ENCODE results near the gene POU4F1.
"Not testable (repeated sequence)": the region's sequence is repeated elsewhere in the genome, so short reads cannot be mapped to it uniquely, and the experiment has no call there.

POU4F1 gene, protein sequence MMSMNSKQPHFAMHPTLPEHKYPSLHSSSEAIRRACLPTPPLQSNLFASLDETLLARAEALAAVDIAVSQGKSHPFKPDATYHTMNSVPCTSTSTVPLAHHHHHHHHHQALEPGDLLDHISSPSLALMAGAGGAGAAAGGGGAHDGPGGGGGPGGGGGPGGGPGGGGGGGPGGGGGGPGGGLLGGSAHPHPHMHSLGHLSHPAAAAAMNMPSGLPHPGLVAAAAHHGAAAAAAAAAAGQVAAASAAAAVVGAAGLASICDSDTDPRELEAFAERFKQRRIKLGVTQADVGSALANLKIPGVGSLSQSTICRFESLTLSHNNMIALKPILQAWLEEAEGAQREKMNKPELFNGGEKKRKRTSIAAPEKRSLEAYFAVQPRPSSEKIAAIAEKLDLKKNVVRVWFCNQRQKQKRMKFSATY

DNA sequence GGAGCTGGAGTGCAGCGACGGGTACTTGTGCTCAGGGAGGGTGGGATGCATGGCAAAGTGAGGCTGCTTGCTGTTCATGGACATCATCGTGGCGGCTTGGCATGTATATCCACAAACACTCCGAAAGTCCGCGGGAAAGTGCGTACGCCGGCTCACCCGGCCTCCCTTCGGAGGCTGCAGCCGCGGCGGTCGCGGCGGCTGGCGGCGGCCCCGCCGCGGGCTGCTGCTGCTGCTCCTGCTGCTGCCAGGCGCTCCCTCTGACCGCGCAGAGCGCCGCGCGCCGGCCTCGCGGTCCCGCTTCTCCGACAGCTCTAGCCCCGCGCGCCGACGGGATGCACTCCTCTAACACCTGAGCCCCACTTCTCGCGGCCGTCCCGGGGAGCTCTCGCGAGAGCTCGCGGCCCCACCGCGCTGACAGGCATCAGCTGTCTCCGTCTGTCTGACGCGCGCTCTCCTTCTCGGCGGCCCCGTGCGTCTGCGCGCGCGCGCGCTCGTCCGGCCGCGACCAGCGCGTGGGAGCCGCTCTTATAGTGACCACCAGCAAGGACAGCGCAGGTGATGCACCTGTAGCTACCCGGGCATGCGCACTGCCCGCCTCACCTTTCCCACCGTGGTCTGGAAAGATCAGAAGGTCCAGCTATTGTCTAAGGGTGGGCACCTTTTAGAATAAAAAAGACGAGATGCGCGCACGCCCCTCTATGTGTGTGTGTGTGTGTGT, at the start of gene POU4F1:
Gene POU4F1 (minus strand): TSS at position 313 of the 718 bp plus-strand sequence. CDS start 226 bp downstream, at position 87.
- in situ Hi-C loops (cut with MboI; ENCODE audit: low sequenced_read_pairs) = no loop called here

DNA sequence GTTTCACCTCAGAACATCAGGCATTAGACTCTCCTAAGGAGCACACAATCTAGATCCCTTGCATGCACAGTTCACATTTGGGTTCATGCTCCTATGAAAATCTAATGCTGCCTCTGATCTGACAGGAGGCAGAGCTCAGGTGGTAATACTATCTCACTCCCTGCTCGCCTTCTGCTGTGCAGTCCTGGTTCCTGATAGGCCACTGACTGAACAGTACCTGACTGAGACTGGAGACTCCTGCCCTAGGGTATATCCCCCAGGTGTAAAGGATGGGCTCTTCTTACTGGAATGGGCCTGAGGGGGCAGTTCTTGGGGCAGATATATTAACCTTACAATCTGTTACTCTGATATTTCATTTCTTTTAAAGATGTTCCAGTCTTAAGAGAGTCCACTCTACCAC, 49.3 kb upstream of the POU4F1 start:
- in situ Hi-C loops (cut with MboI; ENCODE audit: low sequenced_read_pairs) = no loop called here

DNA sequence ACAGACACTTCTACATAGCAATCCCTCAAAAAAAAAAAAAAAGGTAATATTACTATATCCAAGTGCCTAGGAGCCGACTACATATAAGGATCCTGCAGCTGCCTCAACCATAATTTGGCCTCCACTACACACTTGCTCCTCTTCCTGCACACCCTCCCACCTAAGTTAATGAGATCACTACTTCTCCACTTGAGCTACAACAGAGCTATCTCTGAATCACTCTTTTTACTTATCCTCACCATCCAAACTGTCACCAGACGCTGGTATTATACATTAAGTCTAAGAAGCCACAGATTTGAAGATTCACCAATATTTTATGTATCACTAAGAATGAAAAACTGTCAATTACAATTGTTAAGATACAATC, 47.3 kb upstream of the POU4F1 start:
- in situ Hi-C loops (cut with MboI; ENCODE audit: low sequenced_read_pairs) = no loop called here

DNA sequence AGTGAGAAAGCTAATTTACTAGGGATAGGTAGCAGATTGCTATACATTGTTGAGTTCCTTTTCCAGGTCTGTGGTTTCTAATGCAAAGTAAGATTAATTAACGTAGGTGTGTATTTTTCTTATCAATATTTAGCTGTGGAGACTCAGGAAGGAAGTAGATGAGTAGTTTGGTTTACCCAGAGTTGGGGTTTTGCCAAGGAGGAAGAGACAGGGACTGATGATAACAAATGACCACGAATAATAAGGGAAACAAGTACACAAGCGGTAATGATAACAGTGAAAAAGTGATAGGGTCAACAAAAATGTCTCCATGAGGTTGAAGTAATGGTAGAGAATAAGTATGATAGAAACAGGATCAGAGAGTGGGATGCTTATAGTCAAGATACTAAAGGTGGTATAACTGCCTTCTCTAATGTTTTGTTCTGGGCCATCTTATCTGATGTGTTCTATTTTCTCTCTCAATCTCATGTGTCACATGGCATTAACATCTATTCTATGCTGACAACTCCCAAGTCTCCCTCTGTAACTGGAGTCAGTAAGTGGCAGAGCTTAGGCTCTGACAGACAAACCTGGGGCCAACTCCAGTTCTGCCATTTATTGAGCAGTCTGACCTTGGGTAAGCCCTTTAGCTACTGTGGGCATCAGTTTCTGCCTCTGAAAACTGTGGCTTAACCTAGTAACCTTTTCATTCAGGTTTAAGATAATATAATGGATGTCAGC, 46.8 kb upstream of the POU4F1 start:
- in situ Hi-C loops (cut with MboI; ENCODE audit: low sequenced_read_pairs) = no loop called here

DNA sequence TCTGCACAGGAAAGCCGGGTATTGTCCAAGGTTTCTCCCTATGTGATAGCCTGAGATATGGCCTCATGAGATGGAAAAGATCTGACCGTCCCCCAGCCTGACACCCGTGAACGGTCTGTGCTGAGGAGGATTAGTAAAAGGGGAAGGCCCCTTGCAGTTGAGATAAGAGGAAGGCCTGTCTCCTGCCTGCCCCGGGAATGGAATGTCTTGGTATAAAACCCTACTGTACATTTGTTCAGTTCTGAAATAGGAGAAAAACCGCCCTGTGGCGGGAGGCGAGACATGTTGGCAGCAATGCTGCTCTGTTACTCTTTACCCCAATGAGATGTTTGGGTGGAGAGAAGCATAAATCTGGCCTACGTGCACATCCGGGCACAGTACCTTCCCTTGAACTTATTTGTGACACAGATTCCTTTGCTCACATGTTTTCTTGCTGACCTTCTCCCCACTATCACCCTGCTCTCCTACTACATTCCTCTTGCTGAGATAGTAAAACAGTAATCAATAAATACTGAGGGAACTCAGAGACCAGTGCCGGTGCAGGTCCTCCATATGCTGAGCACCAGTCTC, 43.8 kb upstream of the POU4F1 start:
- in situ Hi-C loops (cut with MboI; ENCODE audit: low sequenced_read_pairs) = not testable (repeated sequence)

DNA sequence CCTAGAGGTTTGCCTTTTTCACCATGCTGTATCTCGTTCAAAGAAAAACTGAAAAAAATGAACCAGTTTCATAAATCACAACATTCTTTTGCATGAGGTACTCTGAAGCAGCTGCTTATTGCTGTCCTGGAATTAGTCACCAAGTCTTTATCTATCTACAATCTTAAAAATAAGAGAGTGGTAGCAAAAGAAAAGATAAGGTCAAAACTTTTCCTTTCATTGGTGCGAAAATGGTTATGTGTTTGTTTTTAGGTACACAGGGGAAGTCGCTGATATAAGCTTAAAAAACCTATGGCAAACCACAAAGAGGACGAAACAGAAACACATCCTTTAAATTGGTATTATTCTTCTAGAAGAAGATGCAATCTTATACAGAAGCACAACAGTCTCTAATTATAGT, 34.9 kb upstream of the POU4F1 start:
- in situ Hi-C loops (cut with MboI; ENCODE audit: low sequenced_read_pairs) = no loop called here

DNA sequence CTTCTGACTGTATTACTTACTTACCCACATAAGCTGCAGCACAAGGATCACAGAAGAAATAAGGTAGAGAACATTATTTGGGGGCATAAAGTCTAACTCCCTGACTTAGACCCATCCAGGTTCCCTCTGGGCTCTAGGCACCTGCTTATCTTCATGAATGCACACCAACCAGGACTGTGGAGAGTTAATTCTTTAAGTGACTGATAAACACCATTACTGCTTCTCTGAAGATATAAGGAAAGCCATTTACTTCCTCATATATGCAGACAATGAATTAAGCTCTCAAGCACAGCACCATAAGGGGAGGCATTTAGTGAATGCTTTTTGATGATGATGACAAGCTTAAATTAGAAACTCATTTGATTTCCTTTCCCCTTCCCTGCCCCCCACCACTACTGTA, 33.1 kb upstream of the POU4F1 start:
- in situ Hi-C loops (cut with MboI; ENCODE audit: low sequenced_read_pairs) = no loop called here

DNA sequence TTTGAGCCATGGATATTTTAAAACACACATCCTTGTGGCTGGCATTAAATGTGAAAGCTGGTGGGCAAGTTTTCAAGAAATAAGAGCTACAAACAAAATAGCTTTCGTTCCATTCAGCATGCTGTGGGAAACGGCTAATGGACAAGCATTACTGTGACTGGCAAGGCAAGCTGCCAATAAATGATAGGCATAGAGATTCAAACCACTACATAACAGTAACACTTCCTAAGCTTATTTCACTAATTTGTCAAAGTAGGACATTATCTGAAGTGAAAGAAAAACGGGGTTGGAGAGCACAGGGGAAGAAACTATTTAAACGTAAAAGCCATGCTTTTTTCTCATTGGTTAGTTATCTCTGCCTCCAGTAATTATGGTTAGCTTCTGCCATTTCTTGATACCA, 29.6 kb upstream of the POU4F1 start:
- in situ Hi-C loops (cut with MboI; ENCODE audit: low sequenced_read_pairs) = no loop called here

DNA sequence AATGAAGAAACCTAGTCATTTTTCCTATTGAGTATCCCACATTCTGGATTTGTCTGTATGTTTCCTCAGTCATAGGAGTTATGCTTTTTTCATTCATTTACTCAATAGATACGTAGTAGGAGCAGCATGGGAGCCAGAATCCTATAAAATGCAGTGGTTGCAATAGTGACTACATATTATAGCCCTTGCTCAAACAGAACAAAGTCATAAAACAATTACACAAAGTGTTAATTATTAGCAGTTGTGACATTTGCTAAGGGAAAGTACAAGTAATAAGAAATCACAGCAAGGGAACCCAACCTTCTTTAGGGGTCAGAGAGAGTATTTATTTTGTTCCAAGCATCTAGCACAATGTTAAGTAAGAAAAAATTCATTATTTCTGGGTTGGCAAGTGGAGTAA, 27.7 kb upstream of the POU4F1 start:
- in situ Hi-C loops (cut with MboI; ENCODE audit: low sequenced_read_pairs) = no loop called here

DNA sequence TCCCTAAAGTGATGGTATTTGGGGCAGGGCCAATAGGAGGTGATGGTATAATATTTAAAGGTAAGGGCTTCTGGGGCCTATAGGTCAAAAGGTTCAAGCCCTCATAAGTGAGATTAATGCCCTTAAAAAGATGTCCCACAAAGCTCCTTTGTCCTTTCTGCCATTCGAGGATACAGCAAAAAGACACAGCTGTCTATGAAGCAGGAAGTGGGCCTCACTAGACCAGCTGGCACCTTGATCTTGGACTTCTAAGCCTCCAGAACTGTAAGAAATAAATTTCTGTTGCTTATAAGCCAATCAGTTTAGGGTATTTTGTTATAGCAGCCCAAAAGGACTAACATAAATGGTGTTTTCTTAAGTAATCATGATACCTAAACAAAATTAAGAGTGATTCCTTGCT, 27.2 kb upstream of the POU4F1 start:
- in situ Hi-C loops (cut with MboI; ENCODE audit: low sequenced_read_pairs) = no loop called here

DNA sequence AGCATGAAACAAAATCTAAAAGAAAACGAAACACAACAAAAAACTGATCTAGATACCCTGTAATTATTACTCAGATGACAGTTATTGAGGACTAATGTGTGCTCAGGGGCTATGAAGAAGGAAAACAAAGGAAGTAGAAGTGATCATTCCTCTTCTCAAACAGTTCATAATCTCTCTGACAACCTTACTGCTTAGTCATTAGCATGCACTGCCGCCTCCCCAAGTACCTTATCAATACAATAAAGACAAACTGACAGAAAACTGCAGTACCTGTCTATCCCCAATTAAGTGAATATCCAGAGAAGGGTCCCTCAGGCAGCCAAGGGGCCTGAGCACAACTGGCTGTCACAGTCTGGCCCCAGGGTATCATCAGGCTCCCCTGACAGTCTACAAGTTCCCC, 22.0 kb upstream of the POU4F1 start:
- in situ Hi-C loops (cut with MboI; ENCODE audit: low sequenced_read_pairs) = no loop called here

DNA sequence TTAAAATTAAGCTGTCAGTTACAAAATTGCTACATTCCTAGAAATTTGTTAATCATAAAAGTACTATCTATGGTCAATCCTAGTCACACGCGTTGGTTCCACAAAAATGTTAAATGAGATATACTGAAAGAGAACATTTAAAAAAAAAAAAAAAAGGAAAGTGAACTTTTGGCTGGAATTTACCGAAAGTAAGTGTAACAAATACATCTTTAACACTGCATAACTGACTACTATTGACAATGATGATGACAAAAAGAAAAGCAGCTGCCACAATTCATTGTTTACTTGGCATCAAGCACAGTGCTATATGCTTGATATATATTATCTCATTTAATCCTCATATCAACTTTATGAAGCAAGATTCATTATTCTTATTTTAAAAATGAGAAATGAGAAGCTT, 19.8 kb upstream of the POU4F1 start:
- in situ Hi-C loops (cut with MboI; ENCODE audit: low sequenced_read_pairs) = no loop called here

DNA sequence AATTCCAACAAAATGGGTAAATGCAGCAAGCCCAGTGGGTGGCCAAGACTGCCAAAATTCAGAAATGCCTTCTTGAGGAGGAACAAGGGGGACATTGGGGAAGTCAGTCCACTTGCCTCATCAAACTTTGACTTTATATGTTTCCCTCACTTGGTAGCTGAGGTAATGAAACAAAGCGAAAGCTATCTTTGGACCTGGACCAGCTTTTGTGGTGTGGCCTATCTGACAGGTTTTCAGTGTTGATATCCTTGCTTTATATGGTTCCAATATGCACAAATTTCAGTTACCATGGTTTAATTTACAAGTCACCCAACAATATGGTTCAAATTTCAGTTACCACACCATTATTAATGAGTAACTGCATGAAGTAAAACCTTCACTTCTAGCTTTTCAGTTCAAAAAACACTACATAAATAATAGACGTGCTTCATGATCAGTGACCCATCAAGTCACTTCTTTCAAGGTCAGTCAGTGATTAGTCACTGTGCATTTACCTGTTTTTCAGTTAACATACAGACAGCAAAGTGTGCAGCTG, 17.7 kb upstream of the POU4F1 start:
- in situ Hi-C loops (cut with MboI; ENCODE audit: low sequenced_read_pairs) = no loop called here

DNA sequence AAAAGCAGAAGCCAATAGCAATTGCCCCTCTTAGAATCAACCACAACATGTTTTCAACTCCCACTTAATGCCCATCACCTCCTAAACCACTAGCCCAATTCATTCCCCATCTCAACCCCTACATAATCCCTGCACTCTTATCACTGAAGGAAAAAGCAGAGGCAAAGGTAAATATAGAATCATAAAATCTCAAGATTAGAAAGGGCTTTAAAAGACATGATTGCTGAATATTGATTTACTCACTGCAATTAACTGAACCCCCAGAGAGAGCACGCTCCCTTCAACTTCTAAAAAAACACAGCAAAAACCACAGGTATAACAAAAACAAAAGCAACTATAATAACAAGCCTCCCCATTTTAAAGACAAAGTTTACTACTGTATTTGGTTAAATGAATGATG, 15.1 kb upstream of the POU4F1 start:
- in situ Hi-C loops (cut with MboI; ENCODE audit: low sequenced_read_pairs) = no loop called here

DNA sequence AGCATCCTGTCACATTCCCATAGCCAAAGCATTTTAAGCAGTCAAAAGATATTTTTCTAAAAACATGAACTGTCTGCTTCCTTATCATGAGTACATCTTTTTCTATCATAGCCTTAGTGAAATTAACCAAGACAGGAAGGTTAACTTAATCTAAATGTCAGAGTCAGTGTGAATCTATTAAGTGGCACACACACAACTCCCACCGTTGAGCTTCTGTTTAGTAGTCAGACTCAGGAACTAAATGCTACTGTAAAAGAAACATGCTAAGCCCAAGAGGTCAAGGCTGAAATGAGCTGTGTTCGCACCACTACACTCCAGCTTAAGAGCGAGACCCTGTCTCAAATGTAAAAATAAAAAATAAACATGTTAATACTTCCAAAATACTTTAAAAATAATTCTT, 7.7 kb upstream of the POU4F1 start:
- in situ Hi-C loops (cut with MboI; ENCODE audit: low sequenced_read_pairs) = no loop called here

DNA sequence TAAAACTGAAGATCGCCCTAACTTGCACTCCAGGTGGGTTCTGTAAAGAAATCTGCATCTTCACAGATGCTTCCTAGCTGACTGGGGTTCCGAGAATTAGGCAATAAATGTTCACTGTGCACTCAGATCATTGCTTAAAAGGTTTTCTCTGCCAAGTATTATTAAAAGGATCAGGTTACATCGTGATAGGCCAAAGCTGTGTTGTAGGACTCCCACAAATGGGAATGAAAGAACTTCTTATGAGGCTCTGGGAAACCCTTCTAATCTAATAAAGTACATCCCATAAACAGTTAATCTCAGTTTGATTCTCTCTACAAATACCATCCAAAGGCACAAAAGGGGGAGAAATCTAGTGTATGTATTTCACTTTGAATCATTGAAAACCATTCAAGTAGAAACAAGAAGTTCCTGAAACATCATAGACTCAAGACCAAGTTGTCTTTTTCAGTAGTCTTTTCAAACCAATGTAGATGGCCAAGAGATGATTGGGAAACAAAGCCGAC, 7.1 kb upstream of the POU4F1 start:
- in situ Hi-C loops (cut with MboI; ENCODE audit: low sequenced_read_pairs) = no loop called here

DNA sequence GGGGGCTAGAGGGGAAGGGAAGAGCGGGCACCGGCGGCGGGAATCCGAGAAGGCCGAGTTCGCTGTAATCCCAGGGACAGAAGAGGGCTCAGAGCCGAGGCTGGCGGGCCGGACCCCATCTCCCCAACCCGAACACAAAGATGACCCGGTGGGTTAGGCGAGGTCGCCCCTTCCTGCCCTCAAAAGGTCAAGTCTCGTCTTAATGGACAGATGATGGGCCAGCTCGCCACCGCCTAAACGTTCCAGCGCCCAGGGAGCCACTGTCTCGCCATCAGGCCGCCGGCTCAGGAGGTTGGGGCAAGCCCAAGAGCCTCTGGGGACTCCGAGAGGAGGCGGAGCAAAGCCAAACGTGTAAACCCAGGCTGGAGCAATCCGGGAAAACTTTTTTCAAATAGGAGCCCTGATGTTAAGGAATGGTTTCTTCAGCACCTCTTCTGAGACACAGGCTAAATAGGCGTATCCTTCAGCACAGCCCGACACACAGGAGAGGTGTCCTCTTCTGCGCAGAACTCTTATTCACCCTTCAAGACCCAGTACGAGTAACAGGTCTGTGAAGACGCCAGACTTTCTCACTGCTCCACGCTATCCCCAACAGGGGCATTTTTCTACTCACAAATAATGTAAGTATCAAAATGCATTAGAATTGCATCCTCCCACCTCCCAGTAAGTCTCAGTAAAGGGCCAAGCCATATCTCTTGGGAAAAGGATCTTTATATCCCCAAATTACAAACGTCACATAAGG, 6.3 kb upstream of the POU4F1 start:
- in situ Hi-C loops (cut with MboI; ENCODE audit: low sequenced_read_pairs) = no loop called here

DNA sequence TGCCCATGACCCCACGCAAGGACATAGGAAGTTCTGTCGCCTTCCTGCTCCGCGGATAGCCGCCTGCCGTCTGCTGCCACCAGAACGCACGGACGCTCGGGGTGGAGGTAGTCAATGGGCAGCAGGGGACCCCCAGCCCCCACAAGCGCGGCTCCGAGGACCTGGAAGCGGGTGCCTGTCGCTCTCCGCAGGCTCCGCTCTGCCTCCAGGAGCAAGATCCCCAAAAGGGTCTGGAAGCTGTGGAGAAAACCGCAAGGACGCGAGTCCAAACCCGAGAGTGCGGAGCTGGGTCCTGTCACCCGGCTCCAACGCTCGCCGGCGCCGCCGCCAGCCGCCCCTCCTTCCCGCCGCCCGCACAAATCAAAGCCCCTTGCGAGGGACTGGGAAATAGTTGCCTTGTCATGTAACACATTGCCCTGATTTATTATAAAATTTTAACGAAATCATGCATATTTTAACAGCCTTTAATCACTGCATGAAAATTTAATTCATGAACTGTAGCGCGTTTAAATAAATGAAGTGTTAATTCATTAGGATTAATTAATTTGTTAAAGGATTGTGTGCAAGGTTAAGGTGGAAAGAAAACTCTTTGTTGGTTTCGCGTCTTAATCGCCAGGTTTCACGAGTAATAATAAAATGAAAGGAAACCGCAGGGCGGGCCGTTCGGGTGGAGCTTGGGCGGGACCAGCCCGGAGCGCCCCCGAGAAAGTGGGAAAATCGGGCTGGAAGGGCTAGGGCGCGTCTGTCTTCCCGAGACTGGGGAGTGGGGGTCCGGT, 5.5 kb upstream of the POU4F1 start:
- in situ Hi-C loops (cut with MboI; ENCODE audit: low sequenced_read_pairs) = no loop called here

DNA sequence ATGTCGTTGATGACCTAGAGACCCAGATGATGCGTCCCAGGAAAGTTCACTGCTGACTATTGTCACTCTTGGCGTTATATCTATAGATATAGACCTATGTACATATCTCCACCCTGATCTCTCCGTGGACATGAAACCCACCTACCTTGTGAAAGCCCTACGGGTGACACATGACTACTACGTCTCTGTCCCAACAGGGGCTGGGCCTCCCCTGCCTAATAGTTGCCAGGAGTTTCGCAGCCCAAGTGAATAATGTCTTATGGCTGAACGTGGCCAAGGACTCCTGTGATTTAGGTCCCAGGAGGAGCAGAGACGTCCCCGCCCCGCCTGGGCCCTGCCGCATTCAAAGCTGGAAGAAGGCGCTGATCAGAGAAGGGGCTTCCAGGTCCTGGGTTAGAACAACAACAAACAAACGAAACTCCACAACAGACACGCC, 4.9 kb upstream of the POU4F1 start:
- in situ Hi-C loops (cut with MboI; ENCODE audit: low sequenced_read_pairs) = no loop called here

Measured in HL-60/S4 treated with phorbol 12-myristate 13-acetate at 8.2 ng/mL for 4 days and 3 days (cell line).